HUES6 (cell line): Measurements from ENCODE around the gene EPN2.

Source experiments
- H3K27ac ChIP-seq: 2 replicates; pipeline ENCODE4 v1.7.0; 2013; ENCODE audit warnings: low read depth, mild to moderate bottlenecking, low read length, inconsistent platforms
- H3K27me3 ChIP-seq: 2 replicates; pipeline ENCODE4 v1.6.1; 2013; ENCODE audit warnings: low read length; ENCODE audit not compliant: control insufficient read depth, insufficient read depth
- H3K36me3 ChIP-seq: 2 replicates; pipeline ENCODE4 v1.6.1; 2013; ENCODE audit warnings: low read length; ENCODE audit not compliant: control insufficient read depth, insufficient read depth
- H3K4me1 ChIP-seq: 2 replicates; pipeline ENCODE4 v1.6.1; 2013; ENCODE audit warnings: low read length; ENCODE audit not compliant: control insufficient read depth, insufficient read depth
- H3K4me3 ChIP-seq: 2 replicates; pipeline ENCODE4 v1.5.1; 2013; ENCODE audit warnings: low read depth, low read length
- H3K9ac ChIP-seq: one replicate; pipeline ENCODE4 v1.6.1; 2013; ENCODE audit warnings: mild to moderate bottlenecking, low read length
- H3K9me3 ChIP-seq: 2 replicates; pipeline ENCODE4 v1.6.1; 2013; ENCODE audit warnings: low read depth, low read length; ENCODE audit not compliant: control insufficient read depth, insufficient read depth

EPN2 gene

GRCh38 chr17:19296786-19297778 is 59.9 kb downstream of the EPN2 start:
- Histone ChIP-seq H3K4me1 (no peaks in the 10 kb centered on the region), H3K4me3 (no peak overlapping the region), H3K9me3 (no peaks in the 10 kb centered on the region), H3K27ac (no peak overlapping the region), H3K9ac (no peak overlapping the region), H3K27me3 (no peaks in the 10 kb centered on the region), H3K36me3 (no peaks in the 10 kb centered on the region)

DNA sequence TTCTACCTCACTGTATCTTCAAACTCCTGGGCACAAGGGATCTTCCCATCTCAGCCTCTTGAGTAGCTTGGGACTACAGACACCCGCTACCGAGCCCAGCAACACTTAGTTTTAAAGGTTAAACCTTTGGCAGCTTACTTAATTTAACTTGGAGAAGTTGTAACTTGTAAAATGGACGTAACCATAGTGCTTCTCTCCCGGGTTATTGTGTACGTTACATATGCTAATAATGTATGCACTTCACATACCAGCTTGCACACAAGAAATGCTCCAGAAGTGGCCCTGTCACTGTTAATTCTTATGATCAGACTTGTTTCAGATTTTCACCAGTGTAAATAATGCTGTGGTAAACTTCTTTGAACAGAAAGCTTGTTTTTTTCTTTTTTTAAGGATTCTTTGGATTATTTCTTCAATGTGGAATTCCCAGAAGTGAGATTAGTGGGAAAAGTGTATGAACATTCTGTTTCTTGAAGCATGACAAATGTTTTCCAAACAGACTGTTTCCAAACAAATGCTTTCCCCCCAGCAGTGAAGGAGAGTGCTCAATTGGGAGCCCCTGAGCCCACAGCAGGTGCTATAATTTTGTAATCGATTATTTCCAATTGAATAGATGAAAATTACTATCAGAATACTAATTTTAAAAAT is 61.5 kb downstream of the EPN2 start:
- H3K27me3 ChIP-seq: no peaks in the 10 kb centered on the region
- no peaks in the 10 kb centered on the region for H3K4me1 ChIP-seq
- no peaks in the 10 kb centered on the region for H3K36me3 ChIP-seq
- H3K9ac ChIP-seq: no peak overlapping the region
- H3K27ac ChIP-seq: no peak overlapping the region
- H3K9me3 ChIP-seq: no peaks in the 10 kb centered on the region
- no peak overlapping the region for H3K4me3 ChIP-seq

DNA sequence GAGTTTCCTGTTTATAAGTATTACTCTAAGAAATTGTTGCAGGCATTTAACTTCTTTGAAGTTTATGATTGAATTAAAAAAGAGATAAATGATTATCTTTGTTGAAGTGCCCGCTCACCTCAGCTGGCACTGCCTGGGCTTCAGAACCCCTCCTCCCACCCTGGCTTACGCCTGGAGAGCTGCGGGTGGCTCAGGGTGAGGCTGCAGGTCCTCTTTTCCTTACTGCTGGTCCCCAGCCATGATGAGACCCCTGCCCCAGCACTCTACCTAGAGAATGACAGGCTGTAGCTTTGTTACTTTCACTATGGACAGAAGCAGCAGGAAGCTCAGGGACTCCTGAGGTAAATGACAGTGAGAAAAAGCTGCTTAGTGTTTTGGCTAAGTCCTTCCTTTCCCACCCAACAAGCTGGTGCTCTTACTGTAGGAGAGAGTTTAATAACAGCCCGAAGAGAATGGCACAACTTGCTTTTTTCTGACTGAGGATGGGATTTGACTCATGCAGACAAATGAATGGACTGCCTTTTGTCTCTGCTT is 62.1 kb downstream of the EPN2 start:
- H3K9me3 ChIP-seq: no peaks in the 10 kb centered on the region
- no peaks in the 10 kb centered on the region for H3K4me1 ChIP-seq
- no peaks in the 10 kb centered on the region for H3K27me3 ChIP-seq
- H3K4me3 ChIP-seq: no peak overlapping the region
- no peak overlapping the region for H3K27ac ChIP-seq
- H3K36me3 ChIP-seq: peaks cover 3% of the 10 kb centered on the region; the same call in 1 of the 2 replicates
- H3K9ac ChIP-seq: no peak overlapping the region

DNA sequence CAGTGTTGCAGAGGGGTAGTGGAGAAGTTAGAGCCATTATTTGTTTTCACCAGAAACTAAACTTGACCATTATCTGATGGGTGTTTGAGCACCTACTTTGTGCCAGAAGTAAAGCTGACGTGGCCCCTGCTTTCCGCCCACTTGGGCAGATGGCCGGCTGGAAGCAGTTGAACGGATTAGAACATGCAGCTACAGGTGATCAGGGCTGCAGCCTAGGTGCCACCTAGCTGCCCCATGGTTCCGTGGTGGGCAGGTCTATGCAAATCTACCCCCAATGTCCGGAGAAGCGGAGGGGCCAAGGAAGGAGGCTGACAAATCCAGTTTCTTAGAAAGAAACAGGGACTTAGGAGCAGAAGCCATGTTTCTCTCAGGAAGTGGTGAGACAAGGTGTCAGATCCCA is 62.7 kb downstream of the EPN2 start:
- Histone ChIP-seq H3K36me3 (peaks cover 8% of the 10 kb centered on the region), H3K4me3 (no peak overlapping the region), H3K9me3 (no peaks in the 10 kb centered on the region), H3K9ac (no peak overlapping the region), H3K4me1 (no peaks in the 10 kb centered on the region), H3K27me3 (no peaks in the 10 kb centered on the region), H3K27ac (no peak overlapping the region)

- no peaks in the 10 kb centered on the region for H3K27me3 ChIP-seq
- H3K36me3 ChIP-seq: peaks cover 15% of the 10 kb centered on the region
- no peak overlapping the region for H3K27ac ChIP-seq
Measured at GRCh38 chr17:19301274-19301951, 64.2 kb downstream of the EPN2 start.

GRCh38 chr17:19301973-19302372 is 64.8 kb downstream of the EPN2 start:
- no peak overlapping the region for H3K9ac ChIP-seq
- H3K27ac ChIP-seq: no peak overlapping the region
- H3K27me3 ChIP-seq: no peaks in the 10 kb centered on the region
- peaks cover 16% of the 10 kb centered on the region for H3K36me3 ChIP-seq
- H3K4me1 ChIP-seq: no peaks in the 10 kb centered on the region
- H3K9me3 ChIP-seq: no peaks in the 10 kb centered on the region
- no peak overlapping the region for H3K4me3 ChIP-seq

More at GRCh38 chr17:19301274-19301951, 64.2 kb downstream of the EPN2 start:
- Histone ChIP-seq H3K9ac (no peak overlapping the region), H3K4me1 (no peaks in the 10 kb centered on the region), H3K9me3 (no peaks in the 10 kb centered on the region), H3K4me3 (no peak overlapping the region)

DNA sequence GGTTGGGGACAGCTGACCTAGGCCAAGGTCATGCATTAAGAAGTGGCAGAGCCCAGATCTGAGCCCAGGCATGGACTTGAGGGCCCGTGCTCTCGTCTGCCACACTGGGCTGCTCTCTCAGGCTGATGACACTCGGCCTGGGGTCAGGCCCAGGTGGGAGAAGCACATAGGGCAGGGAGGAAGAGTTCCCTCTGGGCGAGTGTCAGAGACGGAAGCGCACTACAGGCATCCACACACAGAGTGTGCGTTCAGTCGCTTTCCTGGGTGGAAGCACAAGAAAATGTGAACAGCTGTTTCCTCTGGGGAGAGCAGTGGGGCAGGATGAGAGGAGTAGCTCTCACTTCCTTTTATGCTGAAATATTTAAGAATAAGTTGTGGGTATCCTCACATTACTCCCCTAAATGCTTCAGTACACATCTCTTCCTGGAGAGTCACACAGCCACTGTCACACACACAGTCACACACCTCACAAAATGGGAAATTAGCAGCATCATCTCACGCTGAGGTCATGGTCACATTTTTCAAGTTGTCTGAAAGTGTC is 65.7 kb downstream of the EPN2 start:
- no peaks in the 10 kb centered on the region for H3K27me3 ChIP-seq
- no peak overlapping the region for H3K9ac ChIP-seq
- no peaks in the 10 kb centered on the region for H3K4me1 ChIP-seq
- no peak overlapping the region for H3K4me3 ChIP-seq
- H3K36me3 ChIP-seq: peaks cover 16% of the 10 kb centered on the region
- H3K27ac ChIP-seq: no peak overlapping the region
- H3K9me3 ChIP-seq: no peaks in the 10 kb centered on the region

DNA sequence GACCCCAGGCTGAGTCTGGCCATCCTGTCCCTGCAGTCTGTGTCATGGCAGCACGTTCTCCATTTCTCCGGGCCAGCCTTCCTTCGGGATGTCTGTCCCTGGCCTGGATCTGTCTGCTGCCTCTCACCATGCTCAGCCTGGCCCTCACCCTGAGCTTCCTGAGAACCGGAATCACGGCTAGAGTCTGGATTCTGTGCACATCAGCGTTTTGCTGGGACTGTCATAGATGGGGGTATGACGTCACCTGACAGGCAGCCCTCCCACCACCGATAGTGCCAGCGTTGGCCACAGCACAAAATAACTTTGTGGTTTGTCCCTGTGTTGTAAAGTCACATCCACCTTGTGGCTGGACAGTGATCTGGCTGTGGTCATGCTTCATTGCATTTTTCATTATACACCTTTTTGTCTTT is 66.2 kb downstream of the EPN2 start:
- Histone ChIP-seq H3K36me3 (peaks cover 16% of the 10 kb centered on the region), H3K9ac (no peak overlapping the region), H3K4me1 (no peaks in the 10 kb centered on the region), H3K9me3 (no peaks in the 10 kb centered on the region), H3K27ac (no peak overlapping the region), H3K4me3 (no peak overlapping the region), H3K27me3 (no peaks in the 10 kb centered on the region)

- H3K27ac ChIP-seq: no peak overlapping the region
- no peak overlapping the region for H3K4me3 ChIP-seq
- H3K36me3 ChIP-seq: peaks cover 16% of the 10 kb centered on the region
- no peaks in the 10 kb centered on the region for H3K27me3 ChIP-seq
- H3K9me3 ChIP-seq: no peaks in the 10 kb centered on the region
- no peak overlapping the region for H3K9ac ChIP-seq
- H3K4me1 ChIP-seq: no peaks in the 10 kb centered on the region
Measured at GRCh38 chr17:19304209-19304608, 67.0 kb downstream of the EPN2 start.

- H3K9ac ChIP-seq: no peak overlapping the region
- no peaks in the 10 kb centered on the region for H3K4me1 ChIP-seq
- no peaks in the 10 kb centered on the region for H3K27me3 ChIP-seq
- no peaks in the 10 kb centered on the region for H3K9me3 ChIP-seq
- peaks cover 17% of the 10 kb centered on the region for H3K36me3 ChIP-seq
- H3K4me3 ChIP-seq: no peak overlapping the region
- H3K27ac ChIP-seq: no peak overlapping the region
Measured at GRCh38 chr17:19304751-19305150, 67.6 kb downstream of the EPN2 start.
